ENCODE data around the gene ACSF3.

ACSF3 gene

DNA sequence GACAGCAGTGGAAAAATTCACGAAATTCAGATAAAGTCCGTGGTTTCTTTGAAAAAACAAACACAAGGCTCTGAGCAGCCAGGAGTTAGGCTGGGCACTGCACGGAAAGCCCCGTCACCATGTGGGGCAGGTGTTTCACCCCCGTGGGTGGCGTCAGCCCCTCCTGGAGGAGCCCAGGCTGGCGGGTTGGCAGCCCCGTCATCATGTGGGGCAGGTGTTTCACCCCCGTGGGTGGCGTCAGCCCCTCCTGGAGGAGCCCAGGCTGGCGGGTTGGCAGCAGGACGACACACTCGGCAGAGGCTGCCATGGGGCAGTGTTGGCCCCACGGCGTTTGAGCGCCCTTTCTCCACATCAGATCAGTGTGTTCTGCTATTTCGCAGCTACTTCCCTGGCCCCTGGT lies 38.1 kb downstream of the ACSF3 start:
- no peak for DNase-seq (ENCODE audit: low spot score)

DNA sequence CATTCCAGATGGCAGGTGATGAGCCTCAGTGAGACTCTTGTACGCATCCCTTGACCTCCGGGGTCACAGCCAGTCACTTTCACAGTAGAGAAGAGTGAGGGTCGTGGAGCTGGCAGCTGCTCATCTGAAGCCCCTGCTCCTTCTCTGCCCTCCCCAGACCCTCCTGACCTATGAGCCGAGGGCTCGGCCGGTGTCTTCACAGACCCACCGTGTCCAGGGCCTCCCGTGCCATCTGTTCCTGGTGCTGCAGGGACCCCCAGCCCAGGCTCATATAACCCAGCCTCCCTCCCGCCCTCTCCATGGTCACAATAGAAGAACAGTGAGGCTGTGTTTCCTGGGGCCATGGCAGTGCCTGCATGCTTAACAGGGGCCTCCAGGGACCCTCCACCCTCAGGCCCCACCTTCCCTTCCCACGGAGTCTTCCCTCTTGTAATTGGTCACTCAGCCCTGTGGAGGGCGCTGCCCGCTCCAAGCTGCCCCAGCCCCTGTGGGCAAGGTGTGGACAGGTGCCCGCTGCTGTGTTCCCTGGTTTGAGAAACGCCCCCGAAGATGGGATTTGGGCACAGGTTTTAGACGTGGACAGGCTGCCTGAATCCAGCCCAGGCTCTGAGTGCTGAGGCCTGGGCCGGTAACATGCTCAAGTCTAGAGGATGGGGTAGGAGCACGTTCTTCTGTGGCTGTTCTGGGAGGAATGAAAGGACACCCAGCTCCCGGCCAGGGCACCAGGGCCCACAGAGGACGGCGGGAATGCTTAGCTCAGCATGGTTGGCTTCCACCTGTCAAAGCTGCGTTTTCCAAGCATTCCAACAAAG lies 38.7 kb downstream of the ACSF3 start:
- DNase-seq (ENCODE audit: low spot score) = no peak

DNA sequence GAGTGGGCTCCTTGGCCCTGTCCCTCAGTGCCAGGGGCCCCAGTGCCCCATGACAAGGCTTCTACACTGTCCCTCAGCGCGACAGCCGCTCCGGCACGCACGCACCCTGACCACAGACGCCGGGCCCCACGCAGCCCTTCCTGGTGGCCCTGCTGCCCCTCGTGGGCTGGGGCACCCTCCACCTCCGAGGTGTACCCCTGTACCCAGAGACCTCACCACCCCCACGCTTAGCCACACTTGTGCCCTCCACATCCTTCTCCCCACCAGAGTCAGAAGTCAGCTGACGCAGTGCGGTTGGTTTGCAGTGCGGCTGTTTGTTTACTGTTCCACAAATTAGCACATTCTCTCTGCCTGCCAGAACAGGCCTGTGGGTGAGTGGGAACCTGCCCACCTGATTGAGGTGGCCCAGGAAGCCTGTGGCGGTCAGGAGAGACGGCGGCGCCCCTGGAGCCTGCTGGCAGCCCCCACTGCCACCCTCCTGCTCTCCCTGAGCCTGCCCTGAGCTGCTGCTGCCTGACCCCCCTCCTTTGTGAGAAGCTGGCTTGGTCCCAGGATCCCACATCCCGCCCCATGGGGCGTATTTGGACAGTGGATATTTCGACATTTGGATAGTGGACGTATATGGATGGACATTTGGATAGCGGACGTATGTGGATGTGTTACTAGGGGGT lies 39.9 kb downstream of the ACSF3 start:
- no peak for DNase-seq (ENCODE audit: low spot score)

DNA sequence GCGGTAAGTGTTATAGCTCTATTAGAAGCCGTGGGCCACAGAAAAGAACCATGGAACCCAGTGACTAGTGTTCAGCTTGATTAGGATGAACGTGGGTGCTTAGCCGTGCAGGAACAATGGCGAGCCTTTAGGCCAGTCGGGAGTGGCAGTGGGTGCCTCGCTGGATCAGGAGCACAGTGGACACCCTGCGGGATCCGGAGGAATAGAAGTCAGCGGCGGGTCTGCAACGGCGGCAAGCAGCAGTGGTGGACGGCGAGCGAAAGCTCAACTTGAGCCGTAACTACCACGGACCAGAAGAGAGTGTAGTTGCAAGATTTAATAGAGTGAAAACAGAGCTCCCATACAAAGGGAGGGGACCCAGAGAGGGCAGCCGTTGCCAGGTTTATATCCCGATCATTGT lies 40.6 kb downstream of the ACSF3 start:
- DNase-seq (ENCODE audit: low spot score) = no peak

DNA sequence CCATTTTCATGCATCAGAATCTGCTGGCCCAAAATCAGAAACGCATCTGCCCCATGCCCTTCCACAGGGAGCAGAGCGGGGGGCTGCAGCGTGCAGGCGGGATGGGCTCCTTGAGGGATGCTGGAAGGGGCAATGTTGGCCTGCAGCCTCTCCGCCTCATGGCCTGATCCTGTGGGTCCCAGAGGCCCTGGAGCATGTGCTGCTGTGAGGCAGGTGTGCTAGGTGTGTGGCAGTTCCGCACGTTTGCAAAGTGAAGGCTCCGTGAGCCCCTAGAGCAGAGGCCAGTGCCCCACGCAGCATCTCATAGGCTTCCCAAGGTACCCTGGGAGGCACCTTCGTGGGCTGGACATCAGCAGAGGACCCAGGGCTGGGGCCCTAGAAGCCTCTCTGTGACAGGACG lies 41.5 kb downstream of the ACSF3 start:
- DNase-seq (ENCODE audit: low spot score) = no peak

DNA sequence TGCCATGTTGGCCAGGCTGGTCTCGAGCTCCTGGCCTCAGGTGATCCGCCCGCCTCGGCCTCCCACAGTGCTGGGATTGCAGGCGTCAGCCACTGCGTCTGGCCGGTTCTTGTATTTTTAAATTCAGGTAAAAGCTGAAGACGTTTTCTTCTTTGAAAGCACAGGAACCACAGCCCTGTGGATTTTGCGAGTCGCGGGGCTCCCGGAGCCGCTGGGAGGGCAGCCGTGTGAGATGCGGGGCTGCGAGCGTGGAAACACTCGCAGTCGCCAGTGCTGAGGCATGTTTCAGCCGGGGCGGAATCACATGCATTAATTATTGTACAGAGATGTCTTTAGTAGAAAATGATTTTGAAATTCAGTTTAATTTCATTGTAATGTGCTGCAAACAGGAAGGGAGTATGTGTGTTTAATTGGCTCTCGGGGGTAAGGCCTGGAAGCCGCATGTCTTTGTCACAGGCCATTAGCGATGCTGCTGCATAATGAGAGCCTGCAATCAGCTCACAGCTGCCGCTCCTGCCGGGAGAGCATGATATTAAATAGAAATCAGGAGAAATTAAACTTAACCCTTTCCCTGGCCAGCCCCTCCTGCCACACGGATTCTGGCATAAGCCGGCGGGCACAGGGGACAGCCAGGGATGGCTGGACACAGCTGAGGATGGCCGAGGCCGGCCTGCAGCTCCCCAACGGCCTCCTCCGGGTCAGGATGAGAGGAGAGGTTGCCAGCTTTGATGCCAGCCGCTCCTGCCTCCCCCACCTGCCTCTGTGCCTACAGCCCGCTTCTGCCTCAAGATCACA lies 42.5 kb downstream of the ACSF3 start:
- DNase-seq (ENCODE audit: low spot score) = no peak

DNA sequence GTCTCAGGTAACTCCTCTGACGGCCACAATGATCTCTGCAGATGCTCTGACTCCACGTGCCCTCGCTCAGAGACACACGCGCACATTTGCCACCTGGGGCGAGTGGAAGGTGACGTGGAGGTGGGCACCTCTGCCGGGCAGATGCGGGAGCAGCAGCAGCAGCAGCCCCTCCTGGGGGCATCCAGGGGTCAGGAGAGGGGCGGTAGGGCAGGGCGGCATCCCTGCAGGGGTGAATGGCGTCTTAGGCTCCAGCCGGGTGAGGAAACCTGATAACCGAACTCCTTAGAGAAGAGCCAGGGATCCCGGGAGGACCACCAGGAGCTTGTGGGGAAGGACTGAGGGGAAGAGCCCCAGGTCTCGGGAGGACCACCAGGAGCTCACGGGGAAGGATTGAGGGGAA lies 43.3 kb downstream of the ACSF3 start:
- DNase-seq (ENCODE audit: low spot score) = no peak

DNA sequence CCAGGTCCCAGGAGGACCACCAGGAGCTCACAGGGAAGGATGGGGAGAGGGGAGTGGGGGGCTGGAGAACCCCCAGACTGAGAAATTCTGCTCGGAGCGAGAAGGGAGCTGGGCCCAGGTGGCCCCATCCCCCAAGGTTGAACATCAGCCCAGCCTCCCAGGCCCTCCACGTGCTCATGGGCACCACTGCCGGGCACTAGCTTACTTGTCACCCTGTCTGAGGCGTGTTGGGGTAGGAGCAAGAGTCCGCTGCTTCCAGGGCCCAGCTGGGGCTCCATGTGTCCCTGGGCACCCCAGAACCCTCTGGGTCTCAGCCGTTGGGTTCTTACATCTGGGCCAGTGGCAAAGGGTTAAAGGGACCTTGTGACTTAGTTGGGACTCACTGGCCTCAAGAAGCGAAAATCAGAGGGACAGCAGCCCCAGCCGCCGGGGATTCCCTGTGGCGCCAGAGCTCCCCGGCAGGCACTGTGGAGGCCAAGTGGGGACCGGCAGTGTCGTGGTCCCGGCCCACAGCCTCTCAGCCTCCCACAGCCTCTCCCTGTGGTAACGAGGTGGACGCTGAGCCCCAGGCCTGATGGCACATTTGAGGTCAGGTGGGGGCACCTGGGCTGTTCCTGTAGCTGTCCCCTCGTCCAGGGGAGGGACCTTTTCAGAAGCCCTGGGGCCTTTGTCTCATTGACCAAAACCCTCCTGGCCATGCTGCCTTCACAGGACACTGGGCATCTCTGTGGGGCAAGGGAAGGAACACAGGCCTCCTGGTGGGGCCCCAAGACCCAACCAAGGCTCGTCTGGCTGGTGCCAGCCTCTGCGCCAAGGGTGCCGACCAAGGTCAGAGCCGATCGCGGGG lies 44.2 kb downstream of the ACSF3 start:
- no peak for DNase-seq (ENCODE audit: low spot score)

DNA sequence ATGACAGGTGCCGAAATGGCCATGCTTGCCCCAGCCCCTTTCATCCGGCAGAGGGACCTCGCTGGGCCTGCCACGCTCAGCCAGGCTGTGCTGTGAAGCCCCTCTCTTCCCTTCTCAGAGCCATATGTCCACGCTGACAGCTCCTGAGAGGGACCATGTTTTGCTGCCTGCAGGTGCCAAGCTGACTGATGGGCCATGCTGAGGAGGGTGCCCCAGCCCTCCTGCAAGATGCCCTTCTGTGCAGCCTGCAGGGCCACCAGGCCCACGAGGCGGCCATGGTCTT lies 44.8 kb downstream of the ACSF3 start:
- DNase-seq (ENCODE audit: low spot score) = no peak

DNA sequence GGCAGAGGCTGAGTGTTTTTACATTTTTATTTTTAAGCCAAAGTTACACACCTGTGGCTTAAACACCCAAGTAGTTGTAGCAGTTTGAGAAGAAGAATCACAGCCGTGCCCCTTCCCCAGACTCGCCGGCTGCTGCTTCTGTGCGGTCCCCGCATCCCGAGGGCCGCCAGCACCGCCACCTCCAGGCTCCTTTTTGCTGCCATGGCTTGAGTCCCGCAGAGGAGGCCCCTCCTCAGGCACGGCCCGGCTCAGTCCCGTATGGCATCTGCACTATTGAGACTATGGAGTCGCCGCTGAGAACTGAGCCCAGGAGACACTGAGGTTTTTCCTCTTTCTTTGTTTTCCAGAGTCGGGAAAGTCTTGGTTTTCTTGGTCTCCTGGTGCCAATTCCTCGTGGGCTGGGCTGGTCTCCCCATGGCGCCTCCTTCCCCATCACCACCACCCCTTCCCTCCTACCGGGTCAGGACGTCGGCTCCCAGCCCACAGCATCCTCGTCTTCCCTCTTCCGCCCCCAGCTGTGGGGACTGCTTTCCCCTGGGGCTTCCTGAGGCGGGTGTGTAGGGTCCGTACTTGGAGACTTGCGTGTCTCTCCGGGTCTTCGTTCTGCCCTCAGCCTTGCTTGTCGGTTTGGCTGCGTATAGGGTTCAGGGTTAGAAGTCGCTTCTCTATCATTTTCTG lies 45.3 kb downstream of the ACSF3 start:
- no peak for DNase-seq (ENCODE audit: low spot score)

DNA sequence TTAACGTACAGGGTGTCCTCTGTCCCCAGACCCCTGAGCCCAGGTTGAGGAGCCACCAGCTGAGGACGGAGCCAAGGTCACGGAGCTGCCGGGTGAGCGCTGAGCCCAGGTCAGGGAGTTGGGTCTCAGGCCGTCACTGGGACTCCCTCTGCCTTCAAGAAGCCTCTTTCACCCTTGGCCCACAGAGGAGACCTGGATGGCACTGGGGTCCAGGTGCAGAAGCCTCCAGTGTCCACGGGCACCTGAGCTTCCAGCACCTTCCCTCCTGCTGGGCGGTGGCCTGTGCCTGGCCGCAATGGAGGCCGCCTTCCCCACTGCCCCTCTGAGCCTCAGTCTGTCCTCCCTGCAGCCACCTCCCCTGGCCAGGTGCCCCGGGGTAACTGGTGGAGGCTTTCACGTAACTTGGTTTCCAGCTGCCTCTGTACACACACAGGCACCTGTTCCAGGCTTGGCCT lies 46.3 kb downstream of the ACSF3 start:
- no peak for DNase-seq (ENCODE audit: low spot score)

DNA sequence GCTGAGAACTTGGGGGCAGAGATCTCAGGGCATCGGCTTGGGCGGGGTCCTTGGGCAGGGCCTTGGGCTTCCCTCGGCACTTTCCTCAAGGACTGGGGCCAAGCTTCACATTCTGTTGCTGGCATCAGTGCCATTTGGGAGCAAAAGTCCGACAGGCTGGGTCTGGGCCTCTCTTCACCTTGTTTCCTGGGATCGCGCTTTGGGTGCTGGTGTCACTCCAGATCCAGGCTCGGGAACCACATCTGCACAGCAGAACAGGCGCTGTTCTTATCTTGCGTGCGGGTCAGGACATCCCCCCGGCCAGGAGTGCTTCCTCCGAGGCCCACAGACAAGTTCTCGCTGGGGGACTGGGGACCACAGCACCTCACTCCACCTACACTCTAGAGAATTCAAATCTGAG lies 46.7 kb downstream of the ACSF3 start:
- no peak for DNase-seq (ENCODE audit: low spot score)

DNA sequence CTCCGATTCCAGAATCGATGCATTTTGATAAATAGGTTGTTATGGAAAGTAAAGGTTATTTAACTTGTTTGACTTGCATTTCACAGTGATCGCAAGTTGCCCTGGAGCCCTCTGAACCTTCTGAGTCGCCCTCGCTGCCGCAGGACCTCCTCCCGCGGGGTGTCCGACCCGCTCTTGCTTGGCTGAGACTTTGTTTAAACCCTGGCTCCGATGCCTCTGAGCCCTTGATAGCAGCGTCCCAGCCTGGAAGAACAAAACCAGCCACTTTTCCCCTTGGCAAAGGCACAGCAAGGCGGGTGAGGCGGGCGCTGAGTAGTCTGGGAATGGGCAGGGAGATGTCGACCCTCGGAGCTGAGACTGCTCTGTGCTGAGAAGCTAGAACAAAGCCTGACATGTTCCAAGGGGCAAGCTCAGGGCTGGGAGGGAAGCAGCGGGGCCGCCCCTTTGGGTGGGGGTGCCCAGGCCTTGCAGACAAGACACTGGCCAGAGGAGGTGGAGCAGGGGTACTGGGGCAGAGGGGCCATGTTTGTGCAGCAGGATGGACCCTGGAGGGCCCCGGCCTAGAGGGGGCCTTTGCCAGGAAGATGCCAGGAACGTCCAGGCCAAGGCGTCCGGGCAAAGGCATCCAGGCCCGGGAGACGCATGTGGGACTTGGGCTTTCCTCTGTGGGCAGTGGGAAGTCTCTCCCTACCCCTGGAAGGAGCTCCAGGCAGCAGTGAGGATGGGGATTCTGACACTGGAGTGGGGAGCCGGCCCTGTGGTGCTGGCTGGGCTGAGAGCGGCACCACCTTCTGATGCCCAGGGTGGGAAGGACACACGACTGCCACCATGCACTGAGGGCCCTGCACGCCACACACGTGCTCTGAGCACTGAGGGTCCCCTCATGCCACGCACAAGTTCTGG lies 47.6 kb downstream of the ACSF3 start:
- no peak for DNase-seq (ENCODE audit: low spot score)

DNA sequence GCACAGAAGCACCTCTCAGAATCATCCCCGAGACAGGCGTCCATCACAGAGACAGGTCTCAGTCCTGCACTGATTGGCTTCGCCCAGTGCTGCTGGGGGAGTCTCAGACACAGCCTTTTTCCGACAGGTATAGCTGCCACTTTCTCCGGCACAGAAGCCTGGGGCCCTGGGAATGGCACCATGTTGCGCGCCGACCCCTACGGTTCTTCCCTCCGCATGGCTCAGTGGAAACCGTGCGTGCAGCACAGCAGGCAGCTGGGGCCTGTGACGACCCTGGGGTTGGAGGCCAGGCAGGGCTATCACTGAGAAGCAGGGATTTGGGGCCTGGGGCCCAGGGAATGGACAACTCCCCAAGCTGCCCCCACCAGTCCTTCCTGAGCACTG lies 48.2 kb downstream of the ACSF3 start:
- no peak for DNase-seq (ENCODE audit: low spot score)

DNA sequence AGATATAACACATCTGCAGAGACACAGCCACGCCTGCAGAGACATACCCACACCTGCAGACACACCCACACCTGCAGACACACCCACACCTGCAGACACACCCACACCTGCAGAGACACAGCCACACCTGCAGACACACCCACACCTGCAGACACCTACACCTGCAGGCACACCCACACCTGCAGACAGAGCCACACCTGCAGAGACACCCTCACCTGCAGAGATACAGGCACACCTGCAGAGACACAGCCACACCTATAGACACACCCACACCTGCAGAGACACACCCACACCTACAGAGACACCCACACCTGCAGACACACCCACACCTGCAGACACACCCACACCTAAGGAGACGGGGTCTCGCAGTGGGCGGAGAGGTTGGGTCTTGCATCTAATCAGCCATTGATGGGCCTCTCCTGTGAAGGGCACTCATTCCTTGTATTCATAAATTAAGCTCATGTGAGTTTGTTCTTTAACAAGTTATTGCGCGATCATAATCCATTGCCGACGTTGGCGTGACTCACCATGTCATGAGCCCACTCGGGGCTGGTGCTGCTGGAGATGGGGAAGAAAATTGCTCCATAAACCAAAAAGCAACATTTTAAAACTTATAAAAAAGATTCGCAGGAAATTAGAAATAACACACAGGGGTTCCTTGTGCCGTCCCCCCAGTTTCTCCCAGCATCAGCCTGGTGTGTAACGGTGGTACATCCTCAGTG lies 49.0 kb downstream of the ACSF3 start:
- DNase-seq (ENCODE audit: low spot score) = no peak

DNA sequence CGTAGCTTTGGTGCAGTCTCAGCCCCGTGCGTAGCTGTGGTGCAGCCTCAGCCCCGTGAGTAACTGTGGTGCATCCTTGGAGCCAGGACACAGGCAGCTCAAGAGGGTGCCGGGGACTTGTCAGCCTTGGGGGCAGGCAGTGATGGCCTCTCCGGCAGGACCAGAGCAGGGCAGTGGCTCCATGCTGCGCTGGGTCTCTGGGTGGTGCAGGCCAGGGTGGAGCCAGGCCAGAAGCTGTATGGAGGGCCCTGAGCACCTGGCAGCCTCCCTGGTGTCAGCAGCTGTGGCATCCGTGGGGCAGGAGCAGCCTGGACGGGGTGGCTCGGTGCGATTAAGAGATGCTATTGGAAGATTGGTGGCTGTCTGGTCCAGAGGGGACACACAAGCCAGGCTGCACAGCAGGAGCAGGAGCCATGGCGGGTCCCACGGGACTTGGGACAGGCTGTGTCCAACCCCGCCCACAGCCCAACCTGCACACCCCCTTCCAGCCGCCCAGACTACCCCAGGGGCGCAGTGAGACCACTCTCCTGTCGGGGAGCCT lies 49.6 kb downstream of the ACSF3 start:
- DNase-seq (ENCODE audit: low spot score) = no peak

DNA sequence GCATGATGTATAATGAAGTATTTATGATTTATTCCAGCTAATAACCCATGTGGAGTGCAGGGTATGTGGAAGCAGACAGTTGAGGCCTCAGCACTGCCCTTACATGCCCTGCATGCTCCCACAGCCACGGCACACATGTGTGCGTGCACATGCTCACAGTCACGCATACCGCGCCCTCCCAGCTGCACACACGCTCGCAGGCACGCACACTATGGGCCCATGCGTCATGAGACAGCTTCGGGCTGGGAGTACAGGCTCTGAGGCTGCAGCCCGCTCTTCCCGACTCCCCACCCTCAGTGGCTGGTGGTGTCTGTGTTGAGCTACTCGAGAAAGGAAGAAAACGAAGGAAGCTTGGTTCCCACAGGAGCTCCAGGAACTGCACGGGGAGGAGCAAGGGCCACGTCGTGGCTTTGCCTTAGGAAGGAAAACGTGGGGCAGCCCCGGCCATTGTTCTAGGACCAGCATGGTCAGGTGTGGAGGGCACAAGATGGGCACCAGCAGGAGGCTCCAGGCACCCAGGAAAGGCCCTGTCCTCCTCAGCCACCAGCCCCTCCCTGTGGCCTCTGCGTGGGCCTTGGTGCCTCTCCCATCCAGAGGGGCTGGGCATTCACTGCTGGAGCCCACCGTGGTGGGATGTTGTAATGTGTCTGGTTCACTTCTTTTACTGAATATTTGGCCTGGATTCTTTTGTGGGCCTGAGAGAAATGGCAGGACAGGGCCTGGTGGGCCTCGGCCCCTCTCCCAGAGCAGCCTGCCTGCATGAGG lies 50.4 kb downstream of the ACSF3 start:
- no peak for DNase-seq (ENCODE audit: low spot score)

DNA sequence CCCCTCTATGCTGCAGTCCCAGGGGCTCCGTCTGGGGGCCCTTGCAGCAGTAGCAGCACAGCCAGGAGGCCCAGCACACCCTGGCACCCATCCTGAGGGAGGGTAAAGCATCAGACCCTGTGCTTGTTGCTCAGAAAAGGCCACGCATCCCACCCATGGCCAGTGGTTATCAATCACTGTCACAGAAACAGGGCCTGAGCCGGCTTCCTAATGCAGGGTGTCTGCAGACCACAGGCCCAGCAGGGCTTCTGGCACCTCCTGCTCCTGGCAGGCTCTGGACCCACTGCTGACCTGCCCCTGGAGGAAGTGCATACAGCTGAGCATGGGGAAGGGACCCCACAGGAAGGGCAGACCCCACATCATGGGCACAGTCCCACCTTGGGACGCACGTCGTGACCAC lies 51.0 kb downstream of the ACSF3 start:
- no peak for DNase-seq (ENCODE audit: low spot score)

Data from hematopoietic multipotent progenitor cell treated with erythropoietin and hydrocortisone succinate and interleukin-3 and kit ligand, for 15 days (in vitro differentiated cells).